GM18526 (cell line): ENCODE results near the gene HNRNPC.

Experiments
- POLR2A ChIP-seq: IDR thresholded peaks from 3 replicates; pipeline ENCODE4 v1.6.1; 2011; ENCODE audit not compliant: insufficient read length; ENCODE audit errors: extremely low read depth

Gene HNRNPC

GRCh38 chr14:21256539-21257393 is 12.5 kb downstream of the HNRNPC start:
- TF ChIP-seq POLR2A, result no peak

GRCh38 chr14:21255385-21256101 is 13.7 kb downstream of the HNRNPC start:
- no peak for TF ChIP-seq POLR2A

- TF ChIP-seq POLR2A, result no peak
Observed at GRCh38 chr14:21252149-21252548, 17.1 kb downstream of the HNRNPC start.

GRCh38 chr14:21251215-21251614 is 18.0 kb downstream of the HNRNPC start:
- TF ChIP-seq POLR2A, result no peak

- TF ChIP-seq POLR2A, result no peak
Observed at GRCh38 chr14:21248739-21249411, 20.4 kb downstream of the HNRNPC start.

GRCh38 chr14:21248338-21248737 is 20.9 kb downstream of the HNRNPC start:
- TF ChIP-seq POLR2A, result no peak

- no peak for TF ChIP-seq POLR2A
Observed at GRCh38 chr14:21245813-21246212, 23.4 kb downstream of the HNRNPC start.

GRCh38 chr14:21244544-21244943 is 24.7 kb downstream of the HNRNPC start:
- no peak for TF ChIP-seq POLR2A

GRCh38 chr14:21241218-21241819 is 27.9 kb downstream of the HNRNPC start:
- no peak for TF ChIP-seq POLR2A

GRCh38 chr14:21240417-21240816 is 28.8 kb downstream of the HNRNPC start:
- TF ChIP-seq POLR2A, result no peak

GRCh38 chr14:21238823-21239518 is 30.3 kb downstream of the HNRNPC start:
- TF ChIP-seq POLR2A, result no peak

GRCh38 chr14:21236948-21237797 is 32.1 kb downstream of the HNRNPC start:
- TF ChIP-seq POLR2A, result no peak

GRCh38 chr14:21234112-21234511 is 35.1 kb downstream of the HNRNPC start:
- no peak for TF ChIP-seq POLR2A
